OCI-LY1 (cell line): ENCODE data around the gene KRTAP5-1.
"Not testable (repeated sequence)": the region's sequence is repeated elsewhere in the genome, so short reads cannot be mapped to it uniquely, and the experiment has no call there.

Experiments
- H2AFZ ChIP-seq: fragments of 200-600 bp; sonication (generic), shearing (Covaris generic); 2 replicates; pipeline ENCODE4 v1.6.0; 2014; ENCODE audit warnings: antibody characterized with exemption, mild to moderate bottlenecking, low read length
- H3F3A ChIP-seq: fragments of 200-600 bp; sonication (generic), shearing (Covaris generic); 2 replicates; pipeline ENCODE4 v1.6.0; 2014; ENCODE audit warnings: mild to moderate bottlenecking, antibody characterized with exemption, low read length, moderate library complexity; ENCODE audit not compliant: insufficient read depth
- H3K27ac ChIP-seq: fragments of 200-600 bp; sonication (generic); 2 replicates; pipeline ENCODE4 v1.5.1; 2014; ENCODE audit warnings: low read length, mixed run types, mild to moderate bottlenecking, low read depth; ENCODE audit not compliant: poor library complexity, severe bottlenecking
- H3K27me3 ChIP-seq: fragments of 200-600 bp; sonication (generic); 2 replicates; pipeline ENCODE4 v1.6.0; 2014; ENCODE audit warnings: antibody characterized with exemption, mild to moderate bottlenecking, low read length, moderate library complexity; ENCODE audit not compliant: insufficient read depth
- H3K36me3 ChIP-seq: fragments of 200-600 bp; sonication (generic); 2 replicates; pipeline ENCODE4 v1.6.1; 2014; ENCODE audit warnings: mild to moderate bottlenecking, antibody characterized with exemption, low read length, moderate library complexity, mixed read lengths; ENCODE audit not compliant: insufficient read depth
- H3K4me1 ChIP-seq: fragments of 200-600 bp; sonication (generic); 2 replicates; pipeline ENCODE4 v1.5.1; 2014; ENCODE audit warnings: mild to moderate bottlenecking, low read length, moderate library complexity; ENCODE audit not compliant: insufficient read depth, severe bottlenecking
- H3K4me2 ChIP-seq: fragments of 200-600 bp; sonication (generic), shearing (Covaris generic); 2 replicates; pipeline ENCODE4 v1.6.1; 2014; ENCODE audit warnings: low read length
- H3K4me3 ChIP-seq: fragments of 200-600 bp; sonication (generic); 2 replicates; pipeline ENCODE4 v1.5.1; 2014; ENCODE audit warnings: low read length, low read depth, mild to moderate bottlenecking, mixed read lengths; ENCODE audit not compliant: poor library complexity, severe bottlenecking
- H3K79me2 ChIP-seq: fragments of 200-600 bp; shearing (Covaris generic); 2 replicates; pipeline ENCODE4 v1.6.1; 2016; ENCODE audit warnings: mixed run types, low read length, mixed read lengths; ENCODE audit not compliant: insufficient read depth
- H3K9ac ChIP-seq: fragments of 200-600 bp; sonication (generic), shearing (Covaris generic); 2 replicates; pipeline ENCODE4 v1.6.1; 2014; ENCODE audit warnings: mild to moderate bottlenecking, low read length, mixed read lengths
- H3K9me2 ChIP-seq: fragments of 200-600 bp; sonication (generic), shearing (Covaris generic); 2 replicates; pipeline ENCODE4 v1.6.1; 2014; ENCODE audit warnings: low read depth, mild to moderate bottlenecking, low read length, mixed read lengths
- H3K9me3 ChIP-seq: fragments of 200-600 bp; shearing (Covaris generic); 2 replicates; pipeline ENCODE4 v1.6.1; 2014; ENCODE audit warnings: low read length, mixed read lengths
- H4K20me1 ChIP-seq: fragments of 200-600 bp; sonication (generic), shearing (Covaris generic); 2 replicates; pipeline ENCODE4 v1.6.0; 2016; ENCODE audit warnings: mild to moderate bottlenecking, low read length; ENCODE audit not compliant: insufficient read depth
- EZH2 ChIP-seq: fragments of 200-600 bp; sonication (generic), shearing (Covaris generic); IDR thresholded peaks from 2 replicates; pipeline ENCODE4 v1.8.0; 2017; ENCODE audit warnings: borderline replicate concordance, mixed run types, mild to moderate bottlenecking, antibody characterized with exemption, low read length, moderate library complexity, mixed read lengths
- TF ChIP-seq, protein P1 (sequence below): fragments of 200-600 bp; sonication (generic), shearing (Covaris generic); IDR thresholded peaks from 2 replicates; pipeline ENCODE4 v1.5.1; 2017; ENCODE audit warnings: mild to moderate bottlenecking, antibody characterized with exemption, low read length, moderate library complexity, mixed read lengths

Gene KRTAP5-1

DNA sequence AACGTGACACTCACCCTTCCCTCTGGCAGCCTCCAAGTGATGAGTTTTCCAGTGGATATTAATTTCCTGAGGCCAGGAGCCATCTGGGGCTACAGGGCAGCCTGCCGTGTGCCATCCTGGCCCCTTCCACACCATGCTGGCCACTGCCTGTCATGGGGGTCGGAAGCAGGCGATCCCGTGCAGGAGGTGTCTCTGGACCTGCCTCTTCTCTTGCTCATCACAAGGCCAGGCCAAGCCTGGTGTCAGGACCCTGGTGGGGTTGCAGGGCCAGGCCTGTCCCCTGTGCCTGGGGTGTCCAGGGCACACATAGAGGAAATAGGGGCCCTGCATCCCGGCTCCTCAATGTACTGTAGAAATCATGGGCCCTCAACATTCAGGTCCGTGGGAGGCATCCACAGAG lies 19.6 kb upstream of the KRTAP5-1 start:
- no peaks in the 10 kb centered on the region for H4K20me1 ChIP-seq
- H3K79me2 ChIP-seq = no peaks in the 10 kb centered on the region
- H3K4me3 ChIP-seq = no peak overlapping the region
- no peaks in the 10 kb centered on the region for H3K27me3 ChIP-seq
- H2AFZ ChIP-seq = no peak overlapping the region
- no peaks in the 10 kb centered on the region for H3K9me2 ChIP-seq
- H3K9ac ChIP-seq = no peak overlapping the region
- no peak overlapping the region for H3K27ac ChIP-seq
- no peaks in the 10 kb centered on the region for H3K36me3 ChIP-seq
- H3F3A ChIP-seq = no peaks in the 10 kb centered on the region
- H3K9me3 ChIP-seq = no peaks in the 10 kb centered on the region
- no peak overlapping the region for H3K4me2 ChIP-seq
- peaks cover 4% of the 10 kb centered on the region for H3K4me1 ChIP-seq
- no peak for TF ChIP-seq EZH2
- TF ChIP-seq, protein P1, sequence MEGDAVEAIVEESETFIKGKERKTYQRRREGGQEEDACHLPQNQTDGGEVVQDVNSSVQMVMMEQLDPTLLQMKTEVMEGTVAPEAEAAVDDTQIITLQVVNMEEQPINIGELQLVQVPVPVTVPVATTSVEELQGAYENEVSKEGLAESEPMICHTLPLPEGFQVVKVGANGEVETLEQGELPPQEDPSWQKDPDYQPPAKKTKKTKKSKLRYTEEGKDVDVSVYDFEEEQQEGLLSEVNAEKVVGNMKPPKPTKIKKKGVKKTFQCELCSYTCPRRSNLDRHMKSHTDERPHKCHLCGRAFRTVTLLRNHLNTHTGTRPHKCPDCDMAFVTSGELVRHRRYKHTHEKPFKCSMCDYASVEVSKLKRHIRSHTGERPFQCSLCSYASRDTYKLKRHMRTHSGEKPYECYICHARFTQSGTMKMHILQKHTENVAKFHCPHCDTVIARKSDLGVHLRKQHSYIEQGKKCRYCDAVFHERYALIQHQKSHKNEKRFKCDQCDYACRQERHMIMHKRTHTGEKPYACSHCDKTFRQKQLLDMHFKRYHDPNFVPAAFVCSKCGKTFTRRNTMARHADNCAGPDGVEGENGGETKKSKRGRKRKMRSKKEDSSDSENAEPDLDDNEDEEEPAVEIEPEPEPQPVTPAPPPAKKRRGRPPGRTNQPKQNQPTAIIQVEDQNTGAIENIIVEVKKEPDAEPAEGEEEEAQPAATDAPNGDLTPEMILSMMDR = no peak

DNA sequence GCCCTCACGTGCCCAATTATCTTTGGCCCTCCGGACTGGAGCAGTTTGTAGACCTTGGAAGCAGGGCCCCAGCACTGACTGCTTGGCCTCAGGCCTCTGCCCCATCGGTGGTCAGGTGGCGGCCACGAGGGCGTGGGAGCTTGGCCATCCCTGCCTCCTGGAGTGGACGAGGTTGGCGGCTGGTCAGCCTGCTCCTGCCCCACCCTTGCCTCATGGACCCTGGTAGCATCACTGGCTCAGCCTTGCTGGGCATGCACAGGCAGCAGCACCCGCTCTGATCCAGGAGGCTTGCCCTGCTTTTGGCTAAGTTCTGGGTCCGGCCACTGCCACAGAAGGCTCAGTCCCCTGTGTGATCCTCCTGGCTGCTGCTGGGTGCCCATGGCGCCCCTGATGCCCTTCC lies 19.1 kb upstream of the KRTAP5-1 start:
- H3K4me3 ChIP-seq = no peak overlapping the region
- H3K36me3 ChIP-seq = no peaks in the 10 kb centered on the region
- no peaks in the 10 kb centered on the region for H3K79me2 ChIP-seq
- no peaks in the 10 kb centered on the region for H4K20me1 ChIP-seq
- H3K9me3 ChIP-seq = no peaks in the 10 kb centered on the region
- H3K4me1 ChIP-seq = peaks cover 4% of the 10 kb centered on the region
- no peak overlapping the region for H2AFZ ChIP-seq
- no peaks in the 10 kb centered on the region for H3K9me2 ChIP-seq
- TF ChIP-seq EZH2 = no peak
- TF ChIP-seq, protein P1 = no peak
- no peak overlapping the region for H3K9ac ChIP-seq
- H3F3A ChIP-seq = no peaks in the 10 kb centered on the region
- H3K4me2 ChIP-seq = no peak overlapping the region
- H3K27me3 ChIP-seq = no peaks in the 10 kb centered on the region
- no peak overlapping the region for H3K27ac ChIP-seq

DNA sequence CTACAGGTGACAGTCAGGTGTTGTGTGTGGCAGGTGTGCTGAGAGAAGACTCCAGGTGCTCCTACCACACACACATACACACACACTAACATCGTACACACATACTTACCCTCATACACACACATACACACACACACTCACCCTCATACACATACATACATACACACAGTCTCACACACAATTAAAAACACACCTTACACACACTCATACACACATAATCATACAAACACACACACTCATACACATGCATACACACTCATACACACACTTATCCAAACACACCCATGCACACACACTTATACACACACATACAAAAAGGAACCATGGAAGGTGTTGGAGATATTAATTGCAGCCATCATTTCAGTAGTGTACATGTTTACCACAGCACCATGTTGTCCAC lies 18.5 kb upstream of the KRTAP5-1 start:
- TF ChIP-seq EZH2 = no peak
- TF ChIP-seq, protein P1 = no peak
- H3K27ac ChIP-seq = no peak overlapping the region
- no peak overlapping the region for H3K9ac ChIP-seq
- H4K20me1 ChIP-seq = no peaks in the 10 kb centered on the region
- no peak overlapping the region for H3K4me2 ChIP-seq
- no peaks in the 10 kb centered on the region for H3K79me2 ChIP-seq
- H3K4me1 ChIP-seq = peaks cover 4% of the 10 kb centered on the region
- H3K36me3 ChIP-seq = no peaks in the 10 kb centered on the region
- no peaks in the 10 kb centered on the region for H3F3A ChIP-seq
- no peaks in the 10 kb centered on the region for H3K9me3 ChIP-seq
- no peaks in the 10 kb centered on the region for H3K9me2 ChIP-seq
- H3K27me3 ChIP-seq = no peaks in the 10 kb centered on the region
- no peak overlapping the region for H3K4me3 ChIP-seq
- H2AFZ ChIP-seq = no peak overlapping the region

DNA sequence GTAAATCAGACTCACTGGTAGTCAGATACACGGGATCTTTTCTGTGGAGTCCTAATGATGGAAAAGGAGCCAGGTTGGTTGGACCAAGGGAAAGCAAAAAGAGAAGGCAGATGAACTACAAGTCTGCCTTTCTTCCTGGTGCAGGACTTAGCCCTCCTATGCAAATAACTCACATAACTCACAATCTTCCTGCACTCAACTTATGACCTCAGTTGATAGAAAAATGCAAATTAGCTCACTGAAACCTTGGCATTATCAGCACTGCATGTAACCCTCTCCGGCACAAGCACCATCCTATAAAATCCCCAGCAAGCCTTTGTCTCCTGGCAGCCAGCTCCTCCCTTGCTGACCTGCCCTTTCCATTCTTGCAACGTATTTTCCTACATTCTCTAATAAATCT lies 16.6 kb upstream of the KRTAP5-1 start:
- not testable (repeated sequence) for H3K27ac ChIP-seq, H3K27me3 ChIP-seq

More for the DNA sequence above, 16.6 kb upstream of the KRTAP5-1 start:
- not testable (repeated sequence) for H3K36me3 ChIP-seq, H3K79me2 ChIP-seq, H3K9me2 ChIP-seq, H2AFZ ChIP-seq, H3K9ac ChIP-seq, H3K4me2 ChIP-seq, H4K20me1 ChIP-seq, H3K9me3 ChIP-seq, H3K4me3 ChIP-seq, H3F3A ChIP-seq, H3K4me1 ChIP-seq
